NCI-H526 treated with DMSO at 0.1 percent for 48 hours (cell line): ENCODE data around the gene CNPY4.

ENCODE experiments used
- DNase-seq: peaks from one replicate; lab custom pipeline; 2025; lab: John Stamatoyannopoulos, UW

The CNPY4 gene

DNA sequence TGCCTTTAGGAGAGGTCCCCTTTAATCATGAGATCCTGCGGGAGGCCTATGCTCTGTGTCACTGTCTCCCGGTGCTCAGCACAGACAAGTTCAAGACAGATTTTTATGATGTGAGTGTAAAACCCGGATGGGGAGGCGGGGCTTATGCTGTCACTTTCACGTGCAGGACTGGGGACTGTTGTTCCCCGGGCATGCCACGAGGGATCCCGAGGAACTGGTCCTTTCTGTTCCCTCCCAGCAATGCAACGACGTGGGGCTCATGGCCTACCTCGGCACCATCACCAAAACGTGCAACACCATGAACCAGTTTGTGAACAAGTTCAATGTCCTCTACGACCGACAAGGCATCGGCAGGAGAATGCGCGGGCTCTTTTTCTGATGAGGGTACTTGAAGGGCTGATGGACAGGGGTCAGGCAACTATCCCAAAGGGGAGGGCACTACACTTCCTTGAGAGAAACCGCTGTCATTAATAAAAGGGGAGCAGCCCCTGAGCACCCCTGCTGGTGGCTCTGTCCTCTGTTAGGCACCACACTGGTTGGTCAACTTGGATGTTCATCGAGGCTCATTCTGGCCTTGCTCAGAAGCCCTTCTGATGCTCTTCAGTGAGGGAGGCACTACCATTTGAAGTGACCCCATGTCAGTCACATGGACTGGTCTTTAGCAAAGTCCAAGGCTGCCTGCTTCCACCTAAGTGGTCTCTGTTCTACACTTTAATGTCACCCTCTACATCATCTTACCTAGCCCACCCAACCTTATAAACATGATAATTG lies 27.8 kb upstream of the CNPY4 start:
- no peak for DNase-seq

DNA sequence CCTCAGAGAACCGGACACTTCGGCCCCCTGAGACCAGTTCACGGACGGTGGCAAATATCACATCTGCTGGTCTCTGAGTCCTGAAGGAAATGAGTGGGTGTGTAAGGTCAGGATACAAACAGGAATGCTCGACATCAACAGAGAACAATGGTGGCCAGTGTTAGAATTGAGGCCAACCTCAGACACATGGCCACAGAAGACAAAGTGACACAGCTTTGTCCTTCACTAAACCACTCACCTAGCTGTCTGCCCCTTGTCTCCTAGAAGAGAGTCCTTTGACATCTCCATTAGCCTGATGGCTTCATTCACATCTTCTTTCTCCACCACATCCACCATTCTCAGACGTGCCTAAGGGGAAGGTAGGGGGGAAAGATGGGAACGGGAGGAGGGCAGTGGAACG lies 26.4 kb upstream of the CNPY4 start:
- DNase-seq: no peak

DNA sequence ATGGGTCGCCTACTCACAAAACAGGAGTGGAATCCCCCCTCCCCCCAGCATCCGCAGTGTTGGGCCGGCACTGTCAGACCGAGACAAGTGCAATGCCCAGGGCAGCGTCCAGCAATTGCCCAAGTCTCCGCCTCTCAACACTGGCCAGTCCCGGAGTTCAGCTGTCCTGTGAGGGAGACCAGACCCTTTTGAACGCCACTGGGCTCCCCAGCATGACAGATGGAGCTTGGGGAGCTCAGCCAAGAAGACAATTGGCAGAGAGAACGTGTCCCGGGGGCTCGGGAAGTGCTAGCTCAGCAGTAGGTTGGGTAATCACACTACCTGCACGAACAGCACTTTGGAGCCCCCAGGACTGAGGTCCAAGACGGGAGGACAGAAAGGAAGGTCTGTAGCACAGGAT lies 25.9 kb upstream of the CNPY4 start:
- no peak for DNase-seq

- DNase-seq: no peak
Measured at GRCh38 chr7:100093925-100094486, 25.4 kb upstream of the CNPY4 start.

DNA sequence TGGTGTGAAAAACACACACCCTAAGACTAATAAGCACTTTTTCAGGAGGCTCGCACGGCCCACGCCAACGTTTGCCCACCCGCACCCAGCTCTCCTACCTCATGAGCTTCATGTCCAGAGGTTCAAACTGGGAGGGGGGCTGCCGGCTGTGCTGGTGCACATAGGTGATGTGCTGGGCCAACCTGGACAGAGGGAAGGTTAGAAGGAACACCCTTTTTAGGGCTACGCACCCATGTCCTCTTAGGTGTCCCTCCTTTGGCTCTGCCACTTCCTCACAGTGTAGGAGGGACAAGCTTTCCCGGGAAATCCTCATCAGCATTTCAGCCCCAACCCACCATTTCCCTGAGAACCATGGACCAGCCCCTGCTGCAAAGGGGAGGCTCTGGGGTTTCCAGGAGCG lies 24.1 kb upstream of the CNPY4 start:
- no peak for DNase-seq

DNA sequence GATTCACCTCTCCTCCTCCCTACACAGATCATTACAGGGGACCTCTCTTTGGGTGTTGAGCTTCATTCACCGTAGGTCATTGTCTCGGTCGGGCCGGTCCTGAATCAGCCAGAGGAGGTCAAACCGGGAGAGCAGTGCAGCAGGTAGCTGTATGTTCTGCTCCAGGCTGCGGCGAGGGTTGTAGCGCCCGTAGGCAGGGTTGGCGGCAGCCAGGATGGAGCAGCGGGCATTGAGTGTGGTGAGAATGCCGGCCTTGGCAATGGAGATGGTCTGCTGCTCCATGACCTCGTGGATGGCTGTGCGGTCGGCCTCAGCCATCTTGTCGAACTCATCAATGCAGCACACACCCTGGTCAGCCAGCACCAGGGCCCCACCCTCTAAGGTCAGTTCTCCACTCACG lies 23.7 kb upstream of the CNPY4 start:
- DNase-seq: no peak

GRCh38 chr7:100098913-100099312 lies 20.5 kb upstream of the CNPY4 start:
- DNase-seq: no peak

DNA sequence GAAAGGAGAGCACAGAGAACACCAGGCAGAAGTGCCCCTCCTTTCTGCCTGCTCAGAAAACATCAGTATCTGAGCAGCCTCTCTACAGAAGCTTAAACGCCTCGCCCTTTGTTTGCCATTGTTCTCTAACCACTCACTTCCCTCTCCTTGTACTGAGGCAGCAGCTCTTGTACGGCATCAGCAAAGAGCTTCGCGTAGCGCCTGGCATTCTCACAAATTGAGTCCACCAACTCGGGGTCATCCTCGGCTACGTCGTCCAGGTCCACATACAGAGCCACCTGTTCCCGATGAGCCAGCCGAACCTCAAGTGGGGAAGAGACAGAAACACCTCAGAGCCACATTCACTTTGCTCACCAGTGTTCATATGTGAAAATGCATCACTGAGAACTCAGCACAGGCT lies 20.0 kb upstream of the CNPY4 start:
- no peak for DNase-seq

DNA sequence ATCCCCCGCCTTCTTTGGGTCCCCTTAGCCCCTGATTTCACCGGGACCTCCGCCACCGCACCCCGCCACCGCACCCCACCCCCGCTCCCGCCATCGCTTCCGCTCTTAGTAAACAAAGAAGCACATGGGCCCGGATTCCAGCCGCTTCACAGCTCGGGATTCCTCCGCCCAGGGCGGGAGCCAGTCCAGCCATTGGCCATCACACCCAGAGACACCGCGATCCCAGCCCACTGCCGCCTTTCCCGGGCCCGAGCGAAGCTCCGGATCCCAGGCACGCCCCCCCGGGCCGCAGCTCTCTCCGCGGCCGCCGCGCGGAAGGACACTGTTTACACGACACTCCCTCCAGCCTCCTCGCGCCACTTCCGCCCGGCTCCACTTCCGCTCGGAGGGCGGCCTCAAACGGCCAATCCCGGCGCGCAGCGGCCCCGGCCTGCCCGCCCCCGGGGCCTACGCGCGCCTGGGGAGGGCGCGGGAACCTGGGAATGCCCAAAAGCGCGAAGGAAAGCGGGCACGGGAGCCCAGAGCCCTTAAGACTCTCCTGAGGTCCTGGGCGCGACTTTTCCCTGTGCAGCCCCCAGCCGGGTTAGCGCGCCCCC lies 18.9 kb upstream of the CNPY4 start:
- peak; percentile 94 for DNase-seq

GRCh38 chr7:100101016-100101862 lies 18.2 kb upstream of the CNPY4 start, which contains the start of the genes AP4M1 and MCM7:
Gene AP4M1, plus strand, starts transcription at chr7:100101643. Its CDS starts 72 bp downstream, at chr7:100101715.
Gene MCM7, minus strand, starts transcription at chr7:100101397. Its CDS starts 103 bp downstream, at chr7:100101294.
- DNase-seq: peak; percentile 99

DNA sequence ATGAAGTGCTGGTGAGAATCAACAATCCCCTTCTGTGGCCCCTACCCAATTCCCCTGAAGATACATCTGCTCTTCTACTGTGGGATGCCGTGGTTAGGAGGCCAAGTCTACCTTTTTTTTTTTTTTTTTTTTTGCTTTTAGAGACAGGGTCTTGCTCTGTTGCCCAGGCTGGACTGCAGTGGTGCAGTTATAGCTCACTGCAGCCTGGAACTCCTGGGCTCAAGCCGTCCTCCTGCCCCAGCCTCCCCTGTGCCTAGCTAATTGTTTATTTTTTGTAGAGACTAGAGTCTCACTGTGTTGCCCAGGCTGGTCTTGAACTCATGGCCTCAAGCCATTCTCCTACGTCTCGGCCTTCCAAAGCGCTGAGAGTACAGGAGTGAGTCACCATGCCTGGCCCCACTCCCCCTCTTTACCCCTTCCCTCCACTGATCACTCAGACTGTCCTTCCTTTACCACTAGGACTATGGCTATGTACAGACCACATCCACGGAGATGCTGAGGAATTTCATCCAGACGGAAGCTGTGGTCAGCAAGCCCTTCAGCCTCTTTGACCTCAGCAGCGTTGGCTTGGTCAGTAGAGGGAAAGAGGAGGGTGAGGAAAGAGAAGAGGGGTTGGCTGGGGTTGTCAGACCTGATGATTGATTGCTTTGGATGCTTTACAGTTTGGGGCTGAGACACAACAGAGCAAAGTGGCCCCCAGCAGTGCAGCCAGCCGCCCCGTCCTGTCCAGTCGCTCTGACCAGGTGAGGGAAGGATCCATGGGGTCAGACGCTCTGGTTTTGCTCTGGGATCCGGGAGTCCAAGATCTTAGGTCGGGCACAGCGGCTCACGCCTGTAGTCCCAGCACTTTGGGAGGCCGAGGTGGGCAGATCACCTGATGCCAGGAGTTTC lies 16.2 kb upstream of the CNPY4 start:
- no peak for DNase-seq

DNA sequence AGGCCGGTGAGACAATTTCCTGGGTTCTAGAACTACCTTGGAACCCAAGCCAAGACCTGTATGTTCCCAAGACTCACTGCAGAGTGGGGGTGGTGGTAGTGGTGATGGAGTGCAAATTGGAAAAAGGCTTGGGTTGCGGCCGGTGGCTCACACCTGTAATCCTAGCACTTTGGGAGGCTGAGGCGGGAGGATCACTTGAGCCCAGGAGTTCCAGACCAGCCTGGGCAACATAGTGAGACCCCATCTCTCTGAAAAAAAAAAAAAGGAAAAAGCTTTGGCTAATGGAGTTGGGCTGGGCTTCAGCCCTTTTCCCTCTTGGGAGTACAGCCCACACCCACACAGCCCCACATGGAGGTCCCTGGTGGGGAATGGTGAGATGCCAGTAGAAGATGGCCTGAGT lies 13.9 kb upstream of the CNPY4 start:
- no peak for DNase-seq

- DNase-seq: no peak
Measured at GRCh38 chr7:100106633-100107032, 12.8 kb upstream of the CNPY4 start.

DNA sequence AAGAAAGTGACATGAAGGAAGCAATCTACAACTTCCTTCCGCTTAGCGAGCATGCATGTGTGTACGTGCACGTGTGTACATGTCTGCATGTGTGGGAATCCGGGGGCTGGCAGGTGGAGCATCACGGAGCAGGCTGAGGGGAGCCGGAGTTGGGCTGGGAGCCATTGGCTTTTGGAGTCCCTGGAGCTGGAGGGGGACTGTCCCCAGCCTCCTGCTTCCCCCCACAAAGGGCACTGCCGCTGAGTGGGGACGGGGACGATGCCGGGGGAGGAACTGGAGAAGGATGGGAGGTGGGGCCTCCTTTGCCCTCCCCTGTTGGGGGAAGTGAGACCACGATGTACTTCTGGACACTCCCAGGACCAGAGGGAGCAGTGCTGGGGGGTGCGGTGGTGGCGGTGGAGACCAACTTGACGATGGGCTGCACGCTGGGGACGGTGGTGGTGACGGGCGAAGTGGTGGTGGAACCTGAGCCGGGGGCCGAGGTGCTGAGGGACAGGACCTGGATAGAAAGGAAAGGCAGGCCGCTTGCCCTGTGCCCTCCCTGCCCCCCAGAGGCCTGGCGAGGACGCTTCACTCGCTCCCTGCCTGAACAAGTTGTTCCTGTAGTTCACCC lies 12.2 kb upstream of the CNPY4 start:
- no peak for DNase-seq

GRCh38 chr7:100107890-100108289 lies 11.5 kb upstream of the CNPY4 start:
- no peak for DNase-seq

DNA sequence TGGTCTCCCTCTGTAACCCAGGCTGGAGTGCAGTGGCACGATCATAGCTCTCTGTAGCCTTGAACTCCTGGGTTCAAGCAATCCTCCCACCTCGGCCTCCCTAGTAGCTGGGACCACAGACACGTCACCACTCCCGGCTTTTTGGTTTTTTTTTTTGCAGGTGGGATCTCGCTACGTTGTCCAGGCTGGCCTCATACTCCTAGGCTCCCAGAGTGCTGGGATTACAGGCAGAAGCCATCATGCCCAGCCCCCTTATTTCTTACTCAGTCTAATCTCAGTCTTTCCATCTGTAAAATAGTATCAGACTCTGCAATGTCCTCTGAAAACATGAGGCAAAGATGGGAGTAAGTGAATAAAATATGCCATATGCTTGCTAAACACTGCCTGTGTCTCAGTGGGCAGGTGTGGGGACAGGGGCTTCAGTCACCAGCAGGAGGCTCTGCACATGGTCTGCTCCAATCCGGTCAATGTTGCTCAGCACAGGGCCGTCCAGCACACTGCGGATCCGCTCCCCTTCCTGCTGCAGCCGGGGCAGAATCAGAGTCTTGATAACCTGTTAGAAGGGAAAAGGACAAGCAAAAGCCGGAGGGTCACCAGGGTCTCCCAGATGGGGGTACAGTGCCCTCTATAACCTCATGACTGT lies 9.8 kb upstream of the CNPY4 start:
- no peak for DNase-seq

- DNase-seq: no peak
Measured at GRCh38 chr7:100111156-100111555, 8.3 kb upstream of the CNPY4 start.

DNA sequence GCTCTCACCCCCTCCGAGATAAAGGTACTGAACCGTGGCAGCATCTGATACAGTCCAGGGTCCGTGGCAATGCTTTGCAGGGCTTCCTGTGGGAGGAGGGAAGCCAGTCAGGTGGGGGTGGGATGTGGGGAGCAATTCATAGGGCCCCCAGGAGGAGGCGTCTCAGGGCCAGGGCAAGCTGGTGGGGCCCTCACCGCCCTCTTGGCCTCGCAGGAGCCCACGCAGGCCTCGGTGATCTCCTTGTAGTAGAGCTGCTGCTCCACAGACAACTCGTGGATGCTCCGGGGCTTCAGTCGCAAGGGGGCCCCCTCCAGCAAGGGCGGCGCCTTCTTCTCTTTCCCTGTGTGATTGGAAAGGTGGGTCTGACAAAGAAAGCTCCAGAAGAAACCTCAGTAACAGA lies 7.5 kb upstream of the CNPY4 start:
- DNase-seq: no peak

- no peak for DNase-seq
Measured at GRCh38 chr7:100115026-100115425, 4.4 kb upstream of the CNPY4 start.

DNA sequence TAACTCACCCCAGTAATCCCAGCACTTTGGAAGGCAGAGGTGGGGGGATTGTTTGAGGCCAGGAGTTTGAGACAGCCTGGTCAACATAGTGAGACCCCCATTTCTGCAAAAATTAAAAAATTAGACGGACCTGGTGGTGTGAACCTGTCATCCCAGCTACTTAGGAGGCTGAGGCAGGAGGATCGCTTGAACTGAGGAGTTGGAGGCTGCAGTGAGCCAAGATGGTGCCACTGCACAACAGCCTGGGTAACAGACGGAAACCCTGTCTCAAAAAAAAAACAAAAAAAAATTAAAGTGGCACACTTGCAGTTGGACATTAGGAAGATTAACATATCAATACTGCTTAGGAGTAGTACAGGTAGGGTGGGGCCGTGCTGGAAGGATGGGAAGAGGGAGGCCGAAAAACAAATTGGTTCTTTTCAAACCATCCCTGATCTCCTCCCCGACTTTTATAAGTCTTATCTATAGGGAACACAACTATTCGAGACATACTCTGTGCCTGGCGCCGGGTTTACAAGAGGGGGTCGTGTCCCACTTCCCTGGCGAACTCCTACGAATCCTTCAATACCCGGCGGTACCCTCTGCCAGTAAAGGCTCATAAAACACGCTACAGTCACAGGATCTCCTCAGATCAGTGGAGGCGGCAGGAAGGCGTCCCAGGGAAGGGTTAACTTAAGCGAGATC lies 904 bp upstream of the CNPY4 start:
- DNase-seq: peak; percentile 68
